Karpas-422 (cell line): ENCODE results near the gene SEC23A. TPM values are rescaled to one million over a fixed set of nuclear protein-coding genes. Genes with fewer than 3 reads are reported as not detected.
"Not testable (repeated sequence)": the region's sequence is repeated elsewhere in the genome, so short reads cannot be mapped to it uniquely, and the experiment has no call there.

Experiments
- DNase-seq: peaks from one replicate; pipeline ENCODE4 v3.0.0-alpha.2; 2015
- H2AFZ ChIP-seq: fragments of 200-600 bp; sonication (generic); 2 replicates; pipeline ENCODE4 v1.6.1; 2014; ENCODE audit warnings: antibody characterized with exemption, low read length, mixed read lengths
- H3K27ac ChIP-seq: fragments of 200-600 bp; sonication (generic); 2 replicates; pipeline ENCODE4 v1.5.1; 2014; ENCODE audit warnings: mild to moderate bottlenecking, low read length, moderate library complexity
- H3K27me3 ChIP-seq: fragments of 200-600 bp; sonication (generic); 2 replicates; pipeline ENCODE4 v1.6.1; 2014; ENCODE audit warnings: low read length, mixed read lengths
- H3K36me3 ChIP-seq: fragments of 200-600 bp; sonication (generic); 2 replicates; pipeline ENCODE4 v1.6.1; 2014; ENCODE audit warnings: low read length, mixed read lengths; ENCODE audit not compliant: insufficient read depth
- H3K4me1 ChIP-seq: fragments of 200-600 bp; sonication (generic); 2 replicates; pipeline ENCODE4 v1.6.1; 2014; ENCODE audit warnings: mild to moderate bottlenecking, low read length, mixed read lengths
- H3K4me2 ChIP-seq: fragments of 200-600 bp; sonication (generic); 2 replicates; pipeline ENCODE4 v1.6.1; 2014; ENCODE audit warnings: low read length, low read depth, mild to moderate bottlenecking; ENCODE audit not compliant: poor library complexity, severe bottlenecking
- H3K4me3 ChIP-seq: fragments of 200-600 bp; sonication (generic); 2 replicates; pipeline ENCODE4 v1.5.1; 2014; ENCODE audit warnings: mild to moderate bottlenecking, antibody characterized with exemption, low read length, mixed read lengths
- H3K79me2 ChIP-seq: fragments of 200-600 bp; sonication (generic); 2 replicates; pipeline ENCODE4 v1.6.1; 2014; ENCODE audit warnings: mild to moderate bottlenecking, low read length, mixed read lengths
- H3K9ac ChIP-seq: fragments of 200-600 bp; sonication (generic); 2 replicates; pipeline ENCODE4 v1.6.0; 2014; ENCODE audit warnings: low read length
- H3K9me2 ChIP-seq: fragments of 200-600 bp; sonication (generic), shearing (Covaris generic); replicated peaks from 2 replicates; pipeline ENCODE4 v1.6.0; 2014; ENCODE audit warnings: mild to moderate bottlenecking, low read length, moderate library complexity; ENCODE audit not compliant: insufficient read depth
- H3K9me3 ChIP-seq: fragments of 300-700, 200-600 bp; sonication (generic); 2 replicates; pipeline ENCODE4 v1.6.1; 2014; ENCODE audit warnings: low read length, mixed read lengths
- H4K20me1 ChIP-seq: fragments of 200-600 bp; sonication (generic); 2 replicates; pipeline ENCODE4 v1.6.1; 2014; ENCODE audit warnings: mild to moderate bottlenecking, antibody characterized with exemption, low read length, low read depth; ENCODE audit not compliant: insufficient read depth
- total RNA-seq: library from RNA; depleted of rRNA; stranded (reverse); fragments of >200 nt; shearing (Covaris generic); gene quantifications from 2 replicates; pipeline ENCODE4 v1.2.3, GENCODE V29; 2014; ENCODE audit warnings: low replicate concordance

The SEC23A gene
- total RNA-seq, 1 experiment from 2014 or later, result 67.6 TPM

DNA sequence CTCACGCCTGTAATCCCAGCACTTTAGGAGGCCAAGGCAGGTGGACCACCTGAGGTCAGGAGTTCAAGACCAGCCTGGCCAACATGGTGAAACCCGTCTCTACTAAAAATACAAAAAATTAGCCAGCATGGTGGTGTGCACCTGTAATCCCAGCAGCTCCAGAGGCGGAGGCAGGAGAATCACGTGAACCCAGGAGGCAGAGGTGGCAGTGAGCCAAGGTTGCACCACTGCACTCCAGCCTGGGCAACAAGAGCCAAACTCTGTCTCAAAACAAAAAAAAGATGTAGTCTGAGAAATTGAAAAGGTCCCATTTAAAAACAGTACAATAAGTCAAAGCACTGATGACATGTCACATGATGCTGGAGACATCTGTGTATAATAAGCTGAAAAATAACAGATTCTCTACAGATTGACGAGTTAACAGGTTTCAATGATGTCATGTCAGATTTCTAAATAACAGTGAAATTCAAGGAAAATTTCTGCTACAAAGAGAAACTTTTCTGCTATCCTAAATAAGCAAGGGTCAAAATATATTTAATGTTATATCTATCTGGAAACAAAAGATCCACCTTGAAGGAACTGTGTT, 50.1 kb downstream of the SEC23A start:
- not testable (repeated sequence) for H3K27ac ChIP-seq, H3K9me2 ChIP-seq, H3K27me3 ChIP-seq, H3K4me2 ChIP-seq, H2AFZ ChIP-seq, H3K4me1 ChIP-seq, H3K79me2 ChIP-seq, H3K9ac ChIP-seq, DNase-seq, H4K20me1 ChIP-seq, H3K4me3 ChIP-seq
- H3K36me3 ChIP-seq, result peaks cover 83% of the 10 kb centered on the region
- H3K9me3 ChIP-seq, result peaks cover 25% of the 10 kb centered on the region

DNA sequence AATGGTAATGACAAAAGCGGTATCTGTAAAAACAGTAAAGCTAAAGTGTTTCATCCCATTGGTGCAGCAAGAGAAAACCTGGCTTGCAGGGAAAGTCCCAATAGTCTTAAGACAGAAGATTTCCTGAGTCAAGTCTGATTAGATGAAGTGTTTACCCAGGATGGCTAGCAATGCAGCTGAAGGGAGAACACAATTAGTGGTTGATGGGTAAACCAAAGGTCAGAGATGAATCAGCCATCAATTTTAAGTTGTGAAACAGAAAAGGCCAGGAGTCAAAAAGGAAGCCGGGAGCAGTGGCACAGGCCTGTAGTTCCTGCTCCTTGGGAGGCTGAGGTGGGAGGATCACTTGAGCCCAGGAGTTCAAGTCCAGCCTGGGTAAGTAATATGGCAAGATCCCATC, 52.6 kb downstream of the SEC23A start:
- H3K4me1 ChIP-seq, result no peaks in the 10 kb centered on the region
- H2AFZ ChIP-seq, result no peak overlapping the region
- no peak overlapping the region for H3K4me2 ChIP-seq
- H3K9me2 ChIP-seq, result no peaks in the 10 kb centered on the region
- no peak overlapping the region for H3K4me3 ChIP-seq
- no peak overlapping the region for H3K9ac ChIP-seq
- peaks cover 77% of the 10 kb centered on the region for H3K36me3 ChIP-seq
- no peak overlapping the region for H3K27ac ChIP-seq
- no peaks in the 10 kb centered on the region for H4K20me1 ChIP-seq
- peaks cover 9% of the 10 kb centered on the region; the same call in 1 of the 2 replicates for H3K79me2 ChIP-seq
- no peaks in the 10 kb centered on the region for H3K27me3 ChIP-seq
- H3K9me3 ChIP-seq, result 0 out of 2 replicates have a peak, but pooled peaks cover 4% of the 10 kb centered on the region
- no peak for DNase-seq

DNA sequence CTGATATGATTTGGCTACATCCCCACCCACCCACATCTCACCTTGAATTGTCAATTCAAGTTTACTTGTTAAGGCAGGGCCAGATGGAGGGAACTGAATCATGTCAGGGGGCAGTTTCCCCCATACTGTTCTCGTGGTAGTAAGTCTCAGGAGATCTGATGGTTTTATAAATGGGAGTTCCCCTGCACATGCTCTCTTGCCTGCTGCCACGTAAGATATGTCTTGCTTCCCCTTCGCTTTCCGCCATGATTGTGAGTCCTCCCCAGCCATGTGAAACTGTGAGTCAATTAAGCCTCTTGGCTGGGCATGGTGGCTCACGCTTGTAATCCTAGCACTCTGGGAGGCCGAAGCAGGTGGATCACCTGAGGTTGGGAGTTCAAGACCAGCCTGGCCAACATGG, 57.1 kb downstream of the SEC23A start:
- H3K9ac ChIP-seq, DNase-seq, H3K4me2 ChIP-seq, H3K27ac ChIP-seq, H3K79me2 ChIP-seq, H4K20me1 ChIP-seq, H3K27me3 ChIP-seq, H3K9me2 ChIP-seq, H3K4me3 ChIP-seq, H2AFZ ChIP-seq, H3K4me1 ChIP-seq, H3K9me3 ChIP-seq: not testable (repeated sequence)
- H3K36me3 ChIP-seq, result peaks cover 59% of the 10 kb centered on the region

DNA sequence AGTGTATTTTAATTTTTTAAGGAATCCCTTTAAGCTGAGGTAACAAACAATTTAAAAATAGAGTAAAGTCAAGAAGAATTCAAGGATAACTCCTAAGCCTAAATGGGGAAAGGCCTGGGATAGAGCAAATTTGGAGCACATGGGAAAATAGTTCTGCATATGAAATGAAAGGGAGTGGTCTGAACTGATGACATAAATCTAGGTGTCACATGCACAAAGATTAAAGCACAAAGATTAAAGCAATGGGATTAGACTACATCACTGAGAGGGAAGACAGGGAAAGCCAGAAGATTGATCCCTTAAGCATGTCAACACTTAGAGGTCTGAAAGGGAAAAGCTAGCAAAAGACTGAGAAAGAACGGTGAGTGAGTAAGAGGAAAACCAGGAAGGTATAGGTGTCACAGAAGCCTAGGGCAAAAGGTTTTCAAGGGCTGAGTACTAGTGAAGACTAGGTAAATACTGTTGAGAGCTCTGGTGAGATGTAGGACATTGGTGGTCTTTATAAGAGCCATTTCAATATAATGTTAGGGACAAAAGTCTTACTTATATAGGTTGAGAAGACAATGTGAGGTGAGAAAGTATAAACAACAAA, 59.6 kb downstream of the SEC23A start:
- no peak overlapping the region for H3K4me2 ChIP-seq
- H3K27ac ChIP-seq, result no peak overlapping the region
- H3K79me2 ChIP-seq, result peaks cover 8% of the 10 kb centered on the region; the same call in 1 of the 2 replicates
- peaks cover 68% of the 10 kb centered on the region for H3K36me3 ChIP-seq
- no peaks in the 10 kb centered on the region for H4K20me1 ChIP-seq
- H3K9me2 ChIP-seq, result no peaks in the 10 kb centered on the region
- DNase-seq, result no peak
- peaks cover 19% of the 10 kb centered on the region for H3K4me1 ChIP-seq
- no peaks in the 10 kb centered on the region for H3K9me3 ChIP-seq
- no peak overlapping the region for H3K9ac ChIP-seq
- H3K4me3 ChIP-seq, result no peak overlapping the region
- no peaks in the 10 kb centered on the region for H3K27me3 ChIP-seq
- no peak overlapping the region for H2AFZ ChIP-seq

DNA sequence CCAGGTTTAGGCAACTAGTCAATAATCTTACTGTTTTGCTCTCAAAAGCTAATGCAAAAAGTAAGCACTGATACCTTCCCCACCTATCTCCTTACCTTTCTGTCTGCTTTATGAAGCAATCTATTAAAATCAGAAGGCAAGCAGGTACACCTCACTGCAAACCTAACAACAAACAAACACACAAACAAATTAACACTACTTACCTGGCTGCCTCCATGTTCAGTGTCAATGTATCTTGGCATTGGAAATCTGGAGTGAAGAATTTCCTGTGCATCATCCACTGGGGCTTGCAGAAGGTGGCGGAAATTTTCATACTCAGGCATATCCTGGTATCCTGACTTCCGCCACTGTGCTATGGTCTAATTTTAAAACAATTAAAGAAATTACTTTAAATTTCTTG, 62.5 kb downstream of the SEC23A start:
- Histone ChIP-seq H3K4me1 (peaks cover 21% of the 10 kb centered on the region), H3K27ac (no peak overlapping the region), H3K79me2 (peaks cover 8% of the 10 kb centered on the region; the same call in 1 of the 2 replicates), H3K9ac (no peak overlapping the region), H2AFZ (no peak overlapping the region), H3K9me2 (no peaks in the 10 kb centered on the region), H3K27me3 (no peaks in the 10 kb centered on the region), H4K20me1 (no peaks in the 10 kb centered on the region), H3K36me3 (peaks cover 60% of the 10 kb centered on the region), H3K4me2 (no peak overlapping the region), H3K4me3 (no peak overlapping the region), H3K9me3 (no peaks in the 10 kb centered on the region)
- DNase-seq, result no peak

DNA sequence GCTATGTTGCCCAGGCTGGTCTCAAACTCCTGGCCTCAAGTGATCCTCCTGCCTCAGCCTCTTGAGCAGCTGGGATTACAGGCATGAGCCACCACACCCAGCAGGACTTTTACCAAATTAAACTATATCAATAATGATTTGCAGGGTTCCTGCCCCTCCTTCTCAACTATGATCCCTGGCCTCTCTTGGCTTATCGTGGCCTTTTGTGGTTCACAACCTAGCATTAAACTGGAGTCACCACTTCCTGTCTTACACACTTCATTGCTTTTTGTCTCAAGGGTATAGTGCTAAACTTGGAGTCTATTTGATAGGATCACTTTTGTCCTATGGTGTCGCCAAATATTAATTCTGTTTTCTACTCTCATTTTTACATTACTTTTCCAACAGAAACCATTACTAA, 64.5 kb downstream of the SEC23A start:
- peak; percentile 73 for DNase-seq
- Histone ChIP-seq H3K4me3 (0 out of 2 replicates have a peak overlapping the region, but pooled peaks have one; percentile 5), H3K9me3 (no peaks in the 10 kb centered on the region), H3K4me1 (peaks cover 21% of the 10 kb centered on the region), H3K9me2 (no peaks in the 10 kb centered on the region), H3K36me3 (peaks cover 53% of the 10 kb centered on the region), H3K79me2 (peaks cover 12% of the 10 kb centered on the region; the same call in 1 of the 2 replicates), H3K9ac (no peak overlapping the region), H3K27ac (peak overlapping the region; percentile 59), H3K27me3 (no peaks in the 10 kb centered on the region), H4K20me1 (no peaks in the 10 kb centered on the region), H2AFZ (no peak overlapping the region), H3K4me2 (peak overlapping the region; percentile 24)

DNA sequence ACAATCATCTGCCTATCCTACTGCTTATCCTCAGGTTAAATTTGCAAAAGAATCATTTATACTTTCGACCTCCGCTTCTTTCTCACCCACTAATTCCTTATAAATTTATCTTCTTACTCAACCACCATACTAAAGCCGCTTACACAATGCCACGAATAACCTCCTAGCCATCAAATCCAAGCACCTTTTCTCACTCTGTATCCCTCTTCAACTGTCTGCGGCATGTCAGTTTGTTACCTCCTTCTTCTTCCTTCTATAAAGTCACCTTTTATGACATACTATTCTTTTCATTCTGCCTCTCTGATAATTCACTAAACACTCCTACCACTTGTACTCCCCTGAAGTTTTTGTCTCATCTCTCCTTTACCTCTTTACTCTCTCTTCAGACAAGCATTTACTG, 66.3 kb downstream of the SEC23A start:
- no peaks in the 10 kb centered on the region for H4K20me1 ChIP-seq
- H3K27ac ChIP-seq, result no peak overlapping the region
- H2AFZ ChIP-seq, result no peak overlapping the region
- H3K9me2 ChIP-seq, result no peaks in the 10 kb centered on the region
- no peak overlapping the region for H3K4me3 ChIP-seq
- peaks cover 16% of the 10 kb centered on the region; the same call in 1 of the 2 replicates for H3K79me2 ChIP-seq
- peaks cover 21% of the 10 kb centered on the region for H3K4me1 ChIP-seq
- H3K27me3 ChIP-seq, result no peaks in the 10 kb centered on the region
- no peak overlapping the region for H3K9ac ChIP-seq
- H3K4me2 ChIP-seq, result no peak overlapping the region
- no peak for DNase-seq
- no peaks in the 10 kb centered on the region for H3K9me3 ChIP-seq
- peaks cover 56% of the 10 kb centered on the region for H3K36me3 ChIP-seq

DNA sequence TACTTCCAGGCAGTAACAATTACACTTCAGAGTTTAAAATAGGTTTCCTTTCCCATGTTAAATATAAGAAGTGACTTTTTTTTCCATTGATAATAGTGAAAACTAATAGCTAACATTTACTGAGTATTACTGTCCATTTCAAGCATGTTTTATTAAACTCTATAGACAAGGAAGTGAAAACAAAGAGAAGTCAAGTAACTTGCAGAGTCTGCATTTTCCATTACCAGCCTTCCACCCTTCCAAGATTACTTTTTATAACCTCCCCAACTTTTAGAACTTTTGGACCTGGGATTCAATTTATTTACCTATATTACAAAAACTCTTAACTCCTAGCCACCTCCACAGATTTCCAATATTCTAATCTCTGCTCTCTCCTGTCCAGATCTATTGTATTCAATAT, 67.7 kb downstream of the SEC23A start:
- Histone ChIP-seq H3K79me2 (peaks cover 13% of the 10 kb centered on the region; the same call in 1 of the 2 replicates), H3K4me2 (no peak overlapping the region), H3K9me3 (no peaks in the 10 kb centered on the region), H3K4me1 (peaks cover 18% of the 10 kb centered on the region), H3K27ac (no peak overlapping the region), H3K9ac (no peak overlapping the region), H3K27me3 (no peaks in the 10 kb centered on the region), H3K36me3 (peaks cover 54% of the 10 kb centered on the region), H3K4me3 (no peak overlapping the region), H4K20me1 (no peaks in the 10 kb centered on the region), H2AFZ (no peak overlapping the region), H3K9me2 (no peaks in the 10 kb centered on the region)
- no peak for DNase-seq
